Left renal cortex interstitium (tissue), 4 donors: Measurements from ENCODE around the gene TNFRSF1B. TPM values are rescaled to one million over a fixed set of nuclear protein-coding genes. Genes with fewer than 3 reads are reported as not detected.
A peak's percentile ranks its signal among the peaks of the same experiment; 100 is the strongest.

ENCODE experiments used
- DNase-seq, 4 donors: peaks; one replicate each; pipeline ENCODE4 v3.0.0-alpha.2; 2013; ENCODE audit warnings: low read depth in 4 of 4, low spot score in 2 of 4, missing footprints in 1 of 4
- polyA plus RNA-seq, 4 donors: library from polyadenylated mRNA; unstranded; fragments of 120-200 nt; gene quantifications; one replicate each; pipeline ENCODE4 v1.2.1, GENCODE V29; 2013; ENCODE audit not compliant: insufficient read length in 4 of 4

Gene TNFRSF1B
- polyA plus RNA-seq, 4 donors = 5.9 to 7.7 (median 6.7) TPM

GRCh38 chr1:12173631-12174121, 6.9 kb downstream of the TNFRSF1B start:
- no peak for DNase-seq

GRCh38 chr1:12174924-12175810, 8.4 kb downstream of the TNFRSF1B start:
- DNase-seq = peak in 1 of 4 donors; percentile 20

- no peak for DNase-seq
These were observed 9.7 kb downstream of the TNFRSF1B start for GRCh38 chr1:12176298-12177118.

- no peak for DNase-seq
These were observed 10.6 kb downstream of the TNFRSF1B start for GRCh38 chr1:12177156-12177998.

- DNase-seq = no peak
These were observed 11.2 kb downstream of the TNFRSF1B start for GRCh38 chr1:12177999-12178441.

GRCh38 chr1:12178511-12178910, 11.7 kb downstream of the TNFRSF1B start:
- DNase-seq = no peak

GRCh38 chr1:12179111-12179519, 12.3 kb downstream of the TNFRSF1B start:
- DNase-seq = no peak

GRCh38 chr1:12179676-12180075, 12.9 kb downstream of the TNFRSF1B start:
- DNase-seq = no peak

GRCh38 chr1:12180315-12180714, 13.5 kb downstream of the TNFRSF1B start:
- no peak for DNase-seq

- DNase-seq = no peak
These were observed 14.1 kb downstream of the TNFRSF1B start for GRCh38 chr1:12180903-12181302.

- no peak for DNase-seq
These were observed 14.8 kb downstream of the TNFRSF1B start for GRCh38 chr1:12181568-12181967.

GRCh38 chr1:12182410-12182984, 15.7 kb downstream of the TNFRSF1B start:
- no peak for DNase-seq

GRCh38 chr1:12183095-12183794, 16.5 kb downstream of the TNFRSF1B start:
- DNase-seq = no peak

GRCh38 chr1:12184008-12184681, 17.4 kb downstream of the TNFRSF1B start:
- peak in 1 of 4 donors; percentile 38 for DNase-seq

GRCh38 chr1:12185036-12185917, 18.5 kb downstream of the TNFRSF1B start:
- DNase-seq = no peak

- no peak for DNase-seq
These were observed 19.3 kb downstream of the TNFRSF1B start for GRCh38 chr1:12185918-12186678.

GRCh38 chr1:12186679-12186985, 19.8 kb downstream of the TNFRSF1B start:
- no peak for DNase-seq
